Nephron progenitor cell (in vitro differentiated cells): Measurements from ENCODE around the gene LTBP4.

Experiments used
- DNase-seq: peaks from one replicate; pipeline ENCODE4 v3.0.0; 2021
- H3K27ac Mint-ChIP-seq: 2 replicates; pipeline ENCODE4 v1.8.0; 2021; ENCODE audit warnings: mild to moderate bottlenecking, moderate library complexity, mixed read lengths
- H3K27me3 Mint-ChIP-seq: 2 replicates; pipeline ENCODE4 v1.8.0; 2021; ENCODE audit warnings: mild to moderate bottlenecking, low read depth, mixed read lengths; ENCODE audit not compliant: poor library complexity
- H3K36me3 Mint-ChIP-seq: 2 replicates; pipeline ENCODE4 v1.8.0; 2021; ENCODE audit warnings: low read depth, mixed read lengths
- H3K4me1 Mint-ChIP-seq: 2 replicates; pipeline ENCODE4 v1.8.0; 2021; ENCODE audit warnings: mixed read lengths
- H3K4me3 Mint-ChIP-seq: 2 replicates; pipeline ENCODE4 v1.8.0; 2021; ENCODE audit warnings: mild to moderate bottlenecking, moderate library complexity, mixed read lengths
- H3K9me3 Mint-ChIP-seq: 2 replicates; pipeline ENCODE4 v1.8.0; 2021; ENCODE audit warnings: mild to moderate bottlenecking, moderate library complexity, mixed read lengths
- CTCF ChIP-seq: fragments of 200-600 bp; sonication (generic); IDR thresholded peaks from 2 replicates; pipeline ENCODE4 v1.5.0; 2021; ENCODE audit warnings: antibody characterized with exemption

LTBP4 gene

GRCh38 chr19:40611096-40611495, 9.9 kb downstream of the LTBP4 start:
- TF ChIP-seq CTCF = no peak
- no peak for DNase-seq
- peaks cover 74% of the 10 kb centered on the region for H3K27me3 Mint-ChIP-seq
- no peak overlapping the region for H3K27ac Mint-ChIP-seq
- peaks cover 19% of the 10 kb centered on the region for H3K36me3 Mint-ChIP-seq
- H3K9me3 Mint-ChIP-seq = no peaks in the 10 kb centered on the region
- peak overlapping the region; percentile 16 for H3K4me3 Mint-ChIP-seq
- H3K4me1 Mint-ChIP-seq = peaks cover 78% of the 10 kb centered on the region

GRCh38 chr19:40611900-40612698, 10.9 kb downstream of the LTBP4 start:
- Mint-ChIP-seq H3K27ac (no peak overlapping the region), H3K4me3 (peak overlapping the region; percentile 45), H3K4me1 (peaks cover 68% of the 10 kb centered on the region), H3K9me3 (no peaks in the 10 kb centered on the region), H3K36me3 (peaks cover 19% of the 10 kb centered on the region), H3K27me3 (peaks cover 64% of the 10 kb centered on the region)
- DNase-seq = no peak
- no peak for TF ChIP-seq CTCF

GRCh38 chr19:40612831-40613689, 11.9 kb downstream of the LTBP4 start:
- Mint-ChIP-seq H3K36me3 (peaks cover 19% of the 10 kb centered on the region), H3K9me3 (no peaks in the 10 kb centered on the region), H3K4me3 (peak overlapping the region; percentile 86), H3K27ac (no peak overlapping the region), H3K4me1 (peaks cover 58% of the 10 kb centered on the region), H3K27me3 (peaks cover 54% of the 10 kb centered on the region)
- no peak for TF ChIP-seq CTCF
- peak; percentile 85 for DNase-seq

- H3K36me3 Mint-ChIP-seq = peaks cover 24% of the 10 kb centered on the region
- H3K9me3 Mint-ChIP-seq = no peaks in the 10 kb centered on the region
- no peak for TF ChIP-seq CTCF
- peaks cover 45% of the 10 kb centered on the region for H3K27me3 Mint-ChIP-seq
- no peak overlapping the region for H3K27ac Mint-ChIP-seq
- H3K4me3 Mint-ChIP-seq = peak overlapping the region; percentile 86
- peak; percentile 81 for DNase-seq
- H3K4me1 Mint-ChIP-seq = peaks cover 53% of the 10 kb centered on the region
These were observed 12.8 kb downstream of the LTBP4 start for GRCh38 chr19:40613690-40614621.

GRCh38 chr19:40614622-40615411, 13.6 kb downstream of the LTBP4 start:
- Mint-ChIP-seq H3K36me3 (peaks cover 33% of the 10 kb centered on the region), H3K27me3 (peaks cover 38% of the 10 kb centered on the region), H3K9me3 (no peaks in the 10 kb centered on the region), H3K27ac (peak overlapping the region; percentile 75), H3K4me3 (peak overlapping the region; percentile 86), H3K4me1 (peaks cover 48% of the 10 kb centered on the region)
- peak; percentile 80 for DNase-seq
- no peak for TF ChIP-seq CTCF
